HEK293 (cell line): ENCODE data around the gene KRTAP9-8.
"Not testable (repeated sequence)": the region's sequence is repeated elsewhere in the genome, so short reads cannot be mapped to it uniquely, and the experiment has no call there.

Experiments
- CTCF ChIA-PET: fragments of 350-600 bp; formaldehyde crosslinking; extraction: SDS; loops from one replicate; lab custom pipeline; 2021; ENCODE audit warnings: antibody characterized with exemption; lab: Yijun Ruan, JAX
- POLR2A ChIA-PET: fragments of 300-600 bp; formaldehyde crosslinking; extraction: SDS; loops from one replicate; lab custom pipeline; 2020; ENCODE audit warnings: antibody characterized with exemption, inconsistent platforms; lab: Yijun Ruan, JAX
- H3K27ac ChIP-seq: fragments of 200-500 bp; sonication (Bioruptor generic); 2 replicates; pipeline ENCODE4 v1.5.1; 2014; ENCODE audit warnings: low read depth, low read length, control low read depth, inconsistent platforms; ENCODE audit errors: extremely low read depth
- H3K36me3 ChIP-seq, 2 experiments: fragments of 200-500 bp in 1 of 2; sonication (Bioruptor generic) in 1 of 2; 1 replicate in 1 of 2; 2 replicates in 1 of 2; pipeline ENCODE4 v1.5.1; 2014 to 2017; ENCODE audit warnings: inconsistent platforms in 2 of 2, low read length in 2 of 2; ENCODE audit not compliant: control insufficient read depth in 2 of 2, insufficient read depth in 1 of 2
- H3K4me1 ChIP-seq: fragments of 200-500 bp; sonication (Bioruptor generic); 2 replicates; pipeline ENCODE4 v1.5.1; 2014; ENCODE audit warnings: mild to moderate bottlenecking, low read length, inconsistent platforms; ENCODE audit not compliant: control insufficient read depth, insufficient read depth
- H3K4me3 ChIP-seq: 2 replicates; pipeline ENCODE4 v1.5.1; 2011; ENCODE audit warnings: low read depth, mild to moderate bottlenecking, control low read depth, low read length, moderate library complexity
- H3K9me3 ChIP-seq: fragments of 200-500 bp; sonication (Bioruptor generic); 2 replicates; pipeline ENCODE4 v1.5.1; 2014; ENCODE audit warnings: low read depth, low read length, inconsistent platforms; ENCODE audit not compliant: control insufficient read depth, insufficient read depth
- BCL11A ChIP-seq: fragments of 450-650 bp; formaldehyde crosslinking; IDR thresholded peaks from 2 replicates; pipeline ENCODE4 v1.5.1; 2016; ENCODE audit warnings: low read depth, missing biosample characterization, missing genetic modification characterization
- CTCF ChIP-seq: fragments of 450-650 bp; formaldehyde crosslinking; IDR thresholded peaks from 2 replicates; pipeline ENCODE4 v1.5.1; 2016; ENCODE audit warnings: missing biosample characterization, missing genetic modification characterization
- KLF10 ChIP-seq: fragments of 450-650 bp; IDR thresholded peaks from 2 replicates; pipeline ENCODE4 v1.5.1; 2018; ENCODE audit warnings: missing biosample characterization, mild to moderate bottlenecking, missing genetic modification characterization
- RBAK ChIP-seq: fragments of 450-650 bp; formaldehyde crosslinking; IDR thresholded peaks from 2 replicates; pipeline ENCODE4 v1.5.1; 2016; ENCODE audit warnings: missing biosample characterization, missing genetic modification characterization
- SCRT1 ChIP-seq: fragments of 450-650 bp; formaldehyde crosslinking; IDR thresholded peaks from 2 replicates; pipeline ENCODE4 v1.5.1; 2016; ENCODE audit warnings: missing biosample characterization, missing genetic modification characterization, borderline replicate concordance
- SCRT2 ChIP-seq: fragments of 450-650 bp; formaldehyde crosslinking; IDR thresholded peaks from 2 replicates; pipeline ENCODE4 v1.5.1; 2016; ENCODE audit warnings: missing biosample characterization, missing genetic modification characterization
- ZFP3 ChIP-seq: fragments of 450-650 bp; formaldehyde crosslinking; IDR thresholded peaks from 2 replicates; pipeline ENCODE4 v1.5.1; 2016; ENCODE audit warnings: low read depth, missing biosample characterization, missing genetic modification characterization
- ZIC2 ChIP-seq: fragments of 450-650 bp; formaldehyde crosslinking; IDR thresholded peaks from 2 replicates; pipeline ENCODE4 v1.5.1; 2016; ENCODE audit warnings: missing biosample characterization, missing genetic modification characterization
- ZNF214 ChIP-seq: fragments of 450-650 bp; formaldehyde crosslinking; IDR thresholded peaks from 2 replicates; pipeline ENCODE4 v1.5.1; 2017; ENCODE audit warnings: missing biosample characterization, mild to moderate bottlenecking, missing genetic modification characterization, borderline replicate concordance
- ZNF416 ChIP-seq: fragments of 450-650 bp; formaldehyde crosslinking; IDR thresholded peaks from 2 replicates; pipeline ENCODE4 v1.5.1; 2016; ENCODE audit warnings: missing biosample characterization, missing genetic modification characterization
- ZNF48 ChIP-seq: fragments of 450-650 bp; formaldehyde crosslinking; IDR thresholded peaks from 2 replicates; pipeline ENCODE4 v1.5.1; 2016; ENCODE audit warnings: missing biosample characterization, missing genetic modification characterization
- ZNF529 ChIP-seq: fragments of 450-650 bp; formaldehyde crosslinking; IDR thresholded peaks from 2 replicates; pipeline ENCODE4 v1.5.1; 2017; ENCODE audit warnings: missing genetic modification characterization, missing biosample characterization; ENCODE audit not compliant: insufficient replicate concordance
- ZNF561 ChIP-seq: fragments of 450-650 bp; IDR thresholded peaks from 2 replicates; pipeline ENCODE4 v1.5.1; 2018; ENCODE audit warnings: missing biosample characterization, missing genetic modification characterization, borderline replicate concordance
- ZNF621 ChIP-seq: fragments of 450-650 bp; formaldehyde crosslinking; IDR thresholded peaks from 2 replicates; pipeline ENCODE4 v1.5.1; 2017; ENCODE audit warnings: missing biosample characterization, missing genetic modification characterization
- ZNF701 ChIP-seq: fragments of 450-650 bp; formaldehyde crosslinking; IDR thresholded peaks from 2 replicates; pipeline ENCODE4 v1.5.1; 2016; ENCODE audit warnings: missing biosample characterization, missing genetic modification characterization
- ZNF776 ChIP-seq: fragments of 450-650 bp; formaldehyde crosslinking; IDR thresholded peaks from 2 replicates; pipeline ENCODE4 v1.5.0; 2017; ENCODE audit warnings: missing biosample characterization, missing genetic modification characterization, borderline replicate concordance
- ZNF785 ChIP-seq: fragments of 450-650 bp; formaldehyde crosslinking; IDR thresholded peaks from 2 replicates; pipeline ENCODE4 v1.5.1; 2016; ENCODE audit warnings: missing biosample characterization, missing genetic modification characterization
- ZNF837 ChIP-seq: fragments of 450-650 bp; formaldehyde crosslinking; IDR thresholded peaks from 2 replicates; pipeline ENCODE4 v1.5.1; 2016; ENCODE audit warnings: missing biosample characterization, missing genetic modification characterization
- TF ChIP-seq, protein P1 (sequence below): fragments of 450-650 bp; formaldehyde crosslinking; IDR thresholded peaks from 2 replicates; pipeline ENCODE4 v1.5.1; 2016; ENCODE audit warnings: missing biosample characterization, missing genetic modification characterization, borderline replicate concordance
- TF ChIP-seq, protein P2 (sequence below): fragments of 450-650 bp; formaldehyde crosslinking; IDR thresholded peaks from 2 replicates; pipeline ENCODE4 v1.5.1; 2016; ENCODE audit warnings: missing biosample characterization, missing genetic modification characterization

The KRTAP9-8 gene

GRCh38 chr17:41267711-41268110 is 29.9 kb downstream of the KRTAP9-8 start:
- no peak for TF ChIP-seq ZNF701 (tag by site-specific recombination)
- TF ChIP-seq ZNF837 (tag by site-specific recombination) = no peak
- no peak for TF ChIP-seq CTCF (tag by site-specific recombination)
- TF ChIP-seq ZNF214 (tag by site-specific recombination) = no peak
- TF ChIP-seq ZNF48 (tag by site-specific recombination) = no peak
- no peak for TF ChIP-seq RBAK (tag by site-specific recombination)
- TF ChIP-seq ZNF561 = no peak
- no peak for TF ChIP-seq KLF10
- no peak for TF ChIP-seq ZNF416 (tag by site-specific recombination)
- no peak for TF ChIP-seq ZFP3
- TF ChIP-seq, protein P1, sequence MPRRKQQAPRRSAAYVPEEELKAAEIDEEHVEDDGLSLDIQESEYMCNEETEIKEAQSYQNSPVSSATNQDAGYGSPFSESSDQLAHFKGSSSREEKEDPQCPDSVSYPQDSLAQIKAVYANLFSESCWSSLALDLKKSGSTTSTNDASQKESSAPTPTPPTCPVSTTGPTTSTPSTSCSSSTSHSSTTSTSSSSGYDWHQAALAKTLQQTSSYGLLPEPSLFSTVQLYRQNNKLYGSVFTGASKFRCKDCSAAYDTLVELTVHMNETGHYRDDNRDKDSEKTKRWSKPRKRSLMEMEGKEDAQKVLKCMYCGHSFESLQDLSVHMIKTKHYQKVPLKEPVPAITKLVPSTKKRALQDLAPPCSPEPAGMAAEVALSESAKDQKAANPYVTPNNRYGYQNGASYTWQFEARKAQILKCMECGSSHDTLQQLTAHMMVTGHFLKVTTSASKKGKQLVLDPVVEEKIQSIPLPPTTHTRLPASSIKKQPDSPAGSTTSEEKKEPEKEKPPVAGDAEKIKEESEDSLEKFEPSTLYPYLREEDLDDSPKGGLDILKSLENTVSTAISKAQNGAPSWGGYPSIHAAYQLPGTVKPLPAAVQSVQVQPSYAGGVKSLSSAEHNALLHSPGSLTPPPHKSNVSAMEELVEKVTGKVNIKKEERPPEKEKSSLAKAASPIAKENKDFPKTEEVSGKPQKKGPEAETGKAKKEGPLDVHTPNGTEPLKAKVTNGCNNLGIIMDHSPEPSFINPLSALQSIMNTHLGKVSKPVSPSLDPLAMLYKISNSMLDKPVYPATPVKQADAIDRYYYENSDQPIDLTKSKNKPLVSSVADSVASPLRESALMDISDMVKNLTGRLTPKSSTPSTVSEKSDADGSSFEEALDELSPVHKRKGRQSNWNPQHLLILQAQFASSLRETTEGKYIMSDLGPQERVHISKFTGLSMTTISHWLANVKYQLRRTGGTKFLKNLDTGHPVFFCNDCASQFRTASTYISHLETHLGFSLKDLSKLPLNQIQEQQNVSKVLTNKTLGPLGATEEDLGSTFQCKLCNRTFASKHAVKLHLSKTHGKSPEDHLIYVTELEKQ (tag by site-specific recombination) = no peak
- no peak for TF ChIP-seq ZNF529 (tag by site-specific recombination)
- no peak for TF ChIP-seq BCL11A (tag by site-specific recombination)
- TF ChIP-seq ZNF785 (tag by site-specific recombination) = no peak
- no peak for TF ChIP-seq ZNF776
- TF ChIP-seq ZNF621 = no peak
- TF ChIP-seq, protein P2, sequence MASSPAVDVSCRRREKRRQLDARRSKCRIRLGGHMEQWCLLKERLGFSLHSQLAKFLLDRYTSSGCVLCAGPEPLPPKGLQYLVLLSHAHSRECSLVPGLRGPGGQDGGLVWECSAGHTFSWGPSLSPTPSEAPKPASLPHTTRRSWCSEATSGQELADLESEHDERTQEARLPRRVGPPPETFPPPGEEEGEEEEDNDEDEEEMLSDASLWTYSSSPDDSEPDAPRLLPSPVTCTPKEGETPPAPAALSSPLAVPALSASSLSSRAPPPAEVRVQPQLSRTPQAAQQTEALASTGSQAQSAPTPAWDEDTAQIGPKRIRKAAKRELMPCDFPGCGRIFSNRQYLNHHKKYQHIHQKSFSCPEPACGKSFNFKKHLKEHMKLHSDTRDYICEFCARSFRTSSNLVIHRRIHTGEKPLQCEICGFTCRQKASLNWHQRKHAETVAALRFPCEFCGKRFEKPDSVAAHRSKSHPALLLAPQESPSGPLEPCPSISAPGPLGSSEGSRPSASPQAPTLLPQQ (tag by site-specific recombination) = no peak
- CTCF ChIA-PET = interaction anchor here (0.6 to 0.8 kb wide), 2 partner anchors 9 to 305 kb away, joined by 3 read pairs; no protein-coding TSS in a partner anchor
- H3K4me3 ChIP-seq = no peak overlapping the region
- H3K27ac ChIP-seq = no peak overlapping the region
- H3K9me3 ChIP-seq = no peaks in the 10 kb centered on the region
- POLR2A ChIA-PET = no interaction called here
- no peaks in the 10 kb centered on the region for H3K4me1 ChIP-seq
- no peaks in the 10 kb centered on the region for H3K36me3 ChIP-seq

DNA sequence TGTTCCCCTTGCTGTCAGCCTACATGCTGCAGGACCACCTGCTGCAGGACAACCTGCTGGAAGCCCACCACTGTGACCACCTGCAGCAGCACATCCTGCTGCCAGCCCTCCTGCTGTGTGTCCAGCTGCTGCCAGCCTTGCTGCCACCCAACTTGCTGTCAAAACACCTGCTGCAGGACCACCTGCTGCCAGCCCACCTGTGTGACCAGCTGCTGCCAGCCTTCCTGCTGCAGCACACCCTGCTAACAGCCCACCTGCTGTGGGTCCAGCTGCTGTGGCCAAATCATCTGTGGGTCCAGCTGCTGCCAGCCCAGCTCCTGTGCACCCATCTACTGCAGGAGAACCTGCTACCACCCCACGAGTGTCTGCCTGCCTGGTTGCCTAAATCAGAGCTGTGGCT is 33.5 kb downstream of the KRTAP9-8 start:
- POLR2A ChIA-PET, H3K27ac ChIP-seq, H3K4me1 ChIP-seq, H3K36me3 ChIP-seq, H3K9me3 ChIP-seq, H3K4me3 ChIP-seq, CTCF ChIA-PET: not testable (repeated sequence)
- TF ChIP-seq SCRT2 (tag by site-specific recombination) = peak; percentile 51
- peak; percentile 76; the same call in 1 of the 2 replicates for TF ChIP-seq SCRT1 (tag by site-specific recombination)
- TF ChIP-seq ZIC2 = peak; percentile 68
